GM19397 (cell line): ENCODE results near the gene GLYATL1.
"Not testable (repeated sequence)": the region's sequence is repeated elsewhere in the genome, so short reads cannot be mapped to it uniquely, and the experiment has no call there.

Source experiments
- ATAC-seq: cut with Tn5 transposase; IDR thresholded peaks from one replicate; pipeline ENCODE4 v1.9.1; 2021; ENCODE audit warnings: mild to moderate bottlenecking, moderate library complexity; ENCODE audit not compliant: unreplicated experiment

GLYATL1 gene

GRCh38 chr11:58992489-58992888 is 53.2 kb downstream of the GLYATL1 start:
- ATAC-seq, result no peak

GRCh38 chr11:58994171-58994570 is 54.9 kb downstream of the GLYATL1 start:
- no peak for ATAC-seq

DNA sequence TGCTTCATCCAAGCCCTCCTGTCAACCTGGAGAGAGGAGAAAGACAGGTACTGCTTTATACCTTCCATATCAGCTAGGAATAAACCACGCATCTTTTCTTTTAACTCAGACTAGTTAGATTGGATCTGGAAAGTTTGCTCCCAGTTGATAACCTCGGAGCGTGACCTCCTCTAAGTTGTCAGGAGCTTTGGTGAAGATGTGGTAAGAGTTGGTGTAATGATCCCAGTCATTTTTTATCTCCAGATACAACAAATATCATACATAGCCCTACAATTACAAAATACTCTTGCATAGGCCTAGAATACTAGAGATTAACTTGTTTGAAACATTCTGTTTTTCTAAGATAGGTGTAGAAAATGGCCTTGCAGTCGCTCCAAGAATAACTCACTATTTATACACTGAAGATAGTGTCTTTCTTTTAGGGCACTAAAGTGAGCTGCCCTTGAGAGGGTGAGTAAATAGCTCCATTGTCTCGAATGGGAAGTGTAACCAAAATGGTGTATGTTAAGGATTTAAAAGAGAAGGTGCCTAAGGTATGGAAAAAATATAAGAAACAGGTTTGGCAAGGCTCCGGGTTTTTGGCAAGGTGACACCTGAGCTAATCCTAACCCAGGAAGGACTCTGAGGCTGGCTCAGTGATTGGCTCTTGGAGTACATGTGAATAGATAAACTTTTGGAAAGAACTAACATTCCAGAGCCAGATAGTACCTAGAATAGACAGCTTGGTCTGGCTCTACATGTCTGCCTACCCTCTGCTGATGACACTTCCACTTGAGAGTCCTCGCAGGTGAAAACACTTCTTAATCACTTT is 59.4 kb downstream of the GLYATL1 start:
- peak; percentile 23 for ATAC-seq

DNA sequence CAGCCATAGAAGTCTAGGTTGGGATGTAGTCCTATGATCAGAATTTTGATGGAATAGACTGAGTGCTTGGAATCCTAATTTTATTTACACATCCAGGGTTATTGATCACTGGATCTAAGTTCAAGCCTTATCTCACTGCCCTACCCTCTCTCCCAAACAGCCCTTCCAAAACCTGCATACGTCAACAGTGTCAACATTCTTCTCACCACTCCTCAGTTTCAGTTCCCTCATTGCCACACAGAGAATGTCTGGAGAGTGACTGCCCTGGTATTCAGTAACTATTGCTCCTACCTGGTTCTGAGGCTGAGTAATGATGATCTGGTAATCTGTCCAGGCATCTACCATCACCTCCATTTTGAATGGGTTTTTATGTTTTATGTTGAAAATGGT is 60.0 kb downstream of the GLYATL1 start:
- ATAC-seq, result peak; percentile 91

DNA sequence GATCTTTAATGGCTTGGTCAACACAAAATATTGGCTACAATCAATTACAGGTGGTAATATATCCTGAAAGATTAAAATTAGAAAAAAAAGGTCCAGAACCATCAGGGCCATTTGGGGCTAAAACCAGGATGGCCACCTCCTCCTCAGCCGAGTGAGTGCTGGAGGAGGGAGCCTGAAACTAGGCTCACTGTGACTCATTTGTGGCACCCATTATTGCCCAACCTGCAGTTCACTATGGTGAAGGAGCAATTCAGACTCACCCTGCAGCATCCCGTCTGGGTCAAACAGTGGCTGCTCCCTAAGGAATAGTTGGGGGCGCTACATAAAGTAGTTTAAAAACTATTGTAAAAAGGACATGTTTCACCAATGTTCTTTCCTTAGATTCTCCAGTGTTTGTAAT is 60.7 kb downstream of the GLYATL1 start:
- ATAC-seq, result no peak

DNA sequence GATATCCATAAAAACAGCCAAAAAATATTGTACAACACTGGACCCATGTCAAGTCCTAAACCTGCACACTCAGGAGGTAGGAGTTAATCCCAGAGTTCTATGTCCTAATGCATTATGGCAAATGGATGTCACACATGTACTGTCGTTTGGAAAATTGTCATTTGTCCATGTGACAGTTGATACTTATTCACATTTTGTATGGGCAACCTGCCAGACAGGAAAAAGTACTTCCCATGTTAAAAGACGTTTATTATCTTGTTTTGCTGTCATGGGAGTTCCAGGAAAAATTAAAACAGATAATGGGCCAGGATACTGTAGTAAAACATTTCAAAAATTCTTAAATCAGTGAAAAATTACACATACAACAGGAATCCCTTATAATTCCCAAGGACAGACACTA is 62.7 kb downstream of the GLYATL1 start:
- ATAC-seq, result not testable (repeated sequence)
